Lower leg skin (tissue), 4 donors: ENCODE data around the gene RHBDD2. TPM values are rescaled to one million over a fixed set of nuclear protein-coding genes. Genes with fewer than 3 reads are reported as not detected.

Source experiments
- DNase-seq, 2 donors: peaks; one replicate each; pipeline ENCODE4 v3.0.0-alpha.2; 2019; ENCODE audit warnings: low spot score in 2 of 2
- H3K4me3 ChIP-seq: fragments of 200-600 bp; sonication (generic); 2 replicates; pipeline ENCODE4 v1.5.1; 2017; ENCODE audit warnings: mild to moderate bottlenecking, low read depth; ENCODE audit not compliant: poor library complexity, severe bottlenecking
- CTCF ChIP-seq, 3 donors: fragments of 450-650 bp; IDR thresholded peaks; one replicate each; pipeline ENCODE4 v1.5.1; 2016; ENCODE audit warnings: antibody characterized with exemption in 3 of 3, mild to moderate bottlenecking in 3 of 3, moderate library complexity in 2 of 3
- POLR2A ChIP-seq, 2 donors: fragments of 450-650 bp; IDR thresholded peaks; one replicate each; pipeline ENCODE4 v1.6.1; 2016 to 2017; ENCODE audit warnings: antibody characterized with exemption in 2 of 2, mild to moderate bottlenecking in 1 of 2, moderate library complexity in 1 of 2
- WGBS, 2 donors: methylation state at CpG; one replicate each; pipeline ENCODE4 v1.1.5; 2018; 5-methylcytosine and 5-hydroxymethylcytosine counted together
- intact Hi-C: fragments of 100-400 bp; cut with DNase I; formaldehyde crosslinking; loops from one replicate; pipeline ENCODE4 v1.15.0; 2023; ENCODE audit warnings: low total_unique reads
- total RNA-seq, 4 donors: library from RNA; depleted of rRNA; stranded (reverse); fragments of >200 nt; gene quantifications; one replicate each; pipeline ENCODE4 v1.1.0, GENCODE V29; 2016

RHBDD2 gene
- total RNA-seq, 4 donors from 2014 or later = 34.7 to 50.0 (median 41.4) TPM

GRCh38 chr7:75914655-75915415 is 36.0 kb downstream of the RHBDD2 start, which contains the start of gene POR:
Gene POR (plus strand): TSS chr7:75915155. CDS start chr7:75954002, 38,847 bp downstream.
- peak in 1 of 2 donors; percentile 95 for TF ChIP-seq POLR2A (IDR thresholded peaks at IDR 0.05)
- TF ChIP-seq CTCF (IDR thresholded peaks at IDR 0.05) = no peak
- intact Hi-C loops = no loop called here
- peak within 1 kb of the TSS; percentile 67 for H3K4me3 ChIP-seq
- WGBS, 2 donors = 0% methylated on average over 14 to 24 of the region's 82 CpGs
- peak; percentile 95 to 99 for DNase-seq

GRCh38 chr7:75915416-75916156 is 36.8 kb downstream of the RHBDD2 start:
- DNase-seq = peak in 1 of 2 donors; percentile 86
- WGBS, 2 donors = 1% methylated on average over 20 to 30 of the region's 32 CpGs
- H3K4me3 ChIP-seq = peak overlapping the region; percentile 67
- TF ChIP-seq CTCF (IDR thresholded peaks at IDR 0.05) (no peak), POLR2A (IDR thresholded peaks at IDR 0.05) (no peak)
- intact Hi-C loops = no loop called here

- no peak for TF ChIP-seq CTCF (IDR thresholded peaks at IDR 0.05)
- no peak for TF ChIP-seq POLR2A (IDR thresholded peaks at IDR 0.05)
- 50 to 54% methylated on average over 5 of the region's 5 CpGs for WGBS, 2 donors
- intact Hi-C loops = no loop called here
- DNase-seq = no peak
- H3K4me3 ChIP-seq = no peak overlapping the region
These were observed 37.4 kb downstream of the RHBDD2 start for GRCh38 chr7:75916259-75916658.

GRCh38 chr7:75916685-75917634 is 38.1 kb downstream of the RHBDD2 start:
- 79 to 80% methylated on average over 11 of the region's 11 CpGs for WGBS, 2 donors
- no peak for DNase-seq
- TF ChIP-seq CTCF (IDR thresholded peaks at IDR 0.05) = no peak
- TF ChIP-seq POLR2A (IDR thresholded peaks at IDR 0.05) = no peak
- intact Hi-C loops = no loop called here
- no peak overlapping the region for H3K4me3 ChIP-seq

GRCh38 chr7:75920431-75921161 is 41.8 kb downstream of the RHBDD2 start:
- no peak overlapping the region for H3K4me3 ChIP-seq
- DNase-seq = no peak
- 81 to 85% methylated on average over 19 of the region's 19 CpGs for WGBS, 2 donors
- intact Hi-C loops = loop anchor here (10.0 kb wide), 1 partner anchor 56 kb away; no protein-coding TSS in a partner anchor
- peak in 1 of 3 donors; percentile 67 for TF ChIP-seq CTCF (IDR thresholded peaks at IDR 0.05)
- TF ChIP-seq POLR2A (IDR thresholded peaks at IDR 0.05) = no peak
